K562 (cell line): ENCODE data around the gene MARS1. TPM values are rescaled to one million over a fixed set of nuclear protein-coding genes. Genes with fewer than 3 reads are reported as not detected.
A peak's percentile ranks its signal among the peaks of the same experiment; 100 is the strongest.

Source experiments
- ARID1B ChIP-seq: fragments of 450-650 bp; IDR thresholded peaks from 2 replicates; pipeline ENCODE4 v1.6.1; 2016; ENCODE audit warnings: antibody characterized with exemption, mild to moderate bottlenecking, inconsistent platforms
- CREB1 ChIP-seq, 2 experiments: sonication (generic) in 1 of 2; formaldehyde crosslinking in 1 of 2; IDR thresholded peaks; 2 replicates each; pipeline versions ENCODE4 v1.6.1 to v1.8.0; 2012 to 2022; ENCODE audit warnings: inconsistent platforms in 1 of 2, mild to moderate bottlenecking in 1 of 2, missing genetic modification reagents in 1 of 2, moderate library complexity in 1 of 2
- HCFC1 ChIP-seq: IDR thresholded peaks from 2 replicates; pipeline ENCODE4 v1.6.1; 2012; ENCODE audit warnings: low read depth, low read length, improper control_type of control experiment
- HDGF ChIP-seq: fragments of 450-650 bp; IDR thresholded peaks from 2 replicates; pipeline ENCODE4 v1.6.1; 2016
- KAT7 ChIP-seq: sonication (generic); formaldehyde crosslinking; IDR thresholded peaks from 2 replicates; pipeline ENCODE4 v1.8.0; 2022; ENCODE audit warnings: missing genetic modification reagents, mild to moderate bottlenecking, borderline replicate concordance
- MAZ ChIP-seq, 2 experiments: fragments of 450-650 bp in 1 of 2; sonication (generic) in 1 of 2; formaldehyde crosslinking; IDR thresholded peaks in 1 of 2; conservative IDR thresholded peaks in 1 of 2; 2 replicates each; pipeline versions ENCODE4 v1.4.0 to v1.5.0; 2020; ENCODE audit warnings: mild to moderate bottlenecking in 1 of 2, missing genetic modification reagents in 1 of 2
- MTF1 ChIP-seq: fragments of 250-450 bp; sonication (Bioruptor Pico); IDR thresholded peaks from 2 replicates; pipeline ENCODE4 v1.9.0; 2021; ENCODE audit warnings: moderate library complexity, mild to moderate bottlenecking, inconsistent platforms, borderline replicate concordance
- MYBL2 ChIP-seq, 2 experiments: fragments of 450-650 bp in 1 of 2; sonication (generic) in 1 of 2; formaldehyde crosslinking in 1 of 2; IDR thresholded peaks; 2 replicates each; pipeline versions ENCODE4 v1.6.1 to v1.8.1; 2017 to 2022; ENCODE audit warnings: borderline replicate concordance in 1 of 2, inconsistent platforms in 1 of 2, low read depth in 1 of 2, mild to moderate bottlenecking in 1 of 2, missing genetic modification reagents in 1 of 2, moderate library complexity in 1 of 2
- MYC ChIP-seq, 2 experiments: fragments of 250-450 bp in 1 of 2; sonication (Bioruptor Pico) in 1 of 2; IDR thresholded peaks; 2 replicates each; pipeline versions ENCODE4 v1.5.1 to v1.6.1; 2012 to 2021; ENCODE audit warnings: low read depth in 2 of 2, borderline replicate concordance in 1 of 2, improper control_type of control experiment in 1 of 2, low read length in 1 of 2, mild to moderate bottlenecking in 1 of 2, moderate library complexity in 1 of 2
- NFATC3 ChIP-seq: fragments of 450-650 bp; IDR thresholded peaks from 2 replicates; pipeline ENCODE4 v1.6.1; 2017; ENCODE audit warnings: mild to moderate bottlenecking
- PHF20 ChIP-seq: fragments of 450-650 bp; IDR thresholded peaks from 2 replicates; pipeline ENCODE4 v1.6.1; 2018; ENCODE audit not compliant: partially characterized antibody
- PHF21A ChIP-seq: fragments of 450-650 bp; IDR thresholded peaks from 2 replicates; pipeline ENCODE4 v1.6.1; 2017; ENCODE audit warnings: low read depth, borderline replicate concordance
- POLR2AphosphoS2 ChIP-seq: IDR thresholded peaks from 2 replicates; pipeline ENCODE4 v1.6.1; 2012; ENCODE audit warnings: low read length, improper control_type of control experiment
- PRDM10 ChIP-seq: fragments of 450-650 bp; IDR thresholded peaks from 2 replicates; pipeline ENCODE4 v1.6.1; 2018; ENCODE audit not compliant: partially characterized antibody
- RBM15 ChIP-seq: fragments of 200-400 bp; formaldehyde crosslinking; IDR thresholded peaks from 2 replicates; pipeline ENCODE4 v1.6.1; 2018; ENCODE audit warnings: mild to moderate bottlenecking, low read length, moderate library complexity; ENCODE audit not compliant: insufficient read depth
- RBM25 ChIP-seq: fragments of 200-400 bp; formaldehyde crosslinking; IDR thresholded peaks from 2 replicates; pipeline ENCODE4 v1.6.1; 2018; ENCODE audit warnings: low read length, low read depth, moderate library complexity; ENCODE audit not compliant: severe bottlenecking
- SMARCA4 ChIP-seq: fragments of 450-650 bp; IDR thresholded peaks from 2 replicates; pipeline ENCODE4 v1.6.1; 2016
- SOX6 ChIP-seq: fragments of 450-650 bp; IDR thresholded peaks from 2 replicates; pipeline ENCODE4 v1.6.1; 2014; ENCODE audit warnings: mild to moderate bottlenecking
- TOE1 ChIP-seq, 2 experiments: fragments of 450-650 bp in 1 of 2; sonication (generic) in 1 of 2; formaldehyde crosslinking in 1 of 2; IDR thresholded peaks; 2 replicates each; pipeline versions ENCODE4 v1.7.1 to v1.8.0; 2016 to 2022; ENCODE audit warnings: borderline replicate concordance in 2 of 2, mild to moderate bottlenecking in 2 of 2, antibody characterized with exemption in 1 of 2, inconsistent platforms in 1 of 2, low read depth in 1 of 2, missing genetic modification reagents in 1 of 2, moderate library complexity in 1 of 2
- ZNF280A ChIP-seq: fragments of 450-650 bp; IDR thresholded peaks from 2 replicates; pipeline ENCODE4 v1.6.1; 2018; ENCODE audit warnings: mild to moderate bottlenecking, low read depth; ENCODE audit not compliant: partially characterized antibody
- ZNF41 ChIP-seq: fragments of 250-450 bp; sonication (Bioruptor Pico); conservative IDR thresholded peaks from 2 replicates; pipeline ENCODE4 v1.4.0; 2020; ENCODE audit warnings: mild to moderate bottlenecking
- ZNF699 ChIP-seq: fragments of 250-450 bp; sonication (Bioruptor Pico); IDR thresholded peaks from 2 replicates; pipeline ENCODE4 v1.8.0; 2021; ENCODE audit warnings: mild to moderate bottlenecking, moderate library complexity; ENCODE audit not compliant: insufficient replicate concordance
- polyA plus RNA-seq, 8 experiments: library from polyadenylated mRNA; depleted of rRNA in 4 of 8; stranded (reverse) in 5 of 8; unstranded in 3 of 8; fragments of >200 nt; fragmentation: Nextera tagmentation in 2 of 8; fragmentation: Illumina TruSeq in 1 of 8; extraction: Ambion mirVana in 2 of 8; extraction: Trizol in 1 of 8; gene quantifications; 2 replicates each; pipeline versions ENCODE4 v1.2.1 to v1.2.3, GENCODE V29; 2011 to 2014; ENCODE audit warnings: inconsistent platforms in 1 of 8, missing spikeins in 1 of 8
- total RNA-seq, 7 experiments: library from RNA; depleted of rRNA in 6 of 7; stranded (reverse); fragments of >200 nt in 6 of 7; fragmentation: Illumina TruSeq in 2 of 7; extraction: Trizol in 2 of 7; gene quantifications; 2 replicates each; pipeline versions ENCODE4 v1.2.1 to v1.2.3, GENCODE V29; 2011 to 2021; ENCODE audit warnings: low replicate concordance in 1 of 7

The MARS1 gene
- total and polyA plus RNA-seq, 9 of the 15 experiments (the other 6 are each of a cell fraction or from before 2014, with no cell fraction given) = 117 to 382 (median 220) TPM

DNA sequence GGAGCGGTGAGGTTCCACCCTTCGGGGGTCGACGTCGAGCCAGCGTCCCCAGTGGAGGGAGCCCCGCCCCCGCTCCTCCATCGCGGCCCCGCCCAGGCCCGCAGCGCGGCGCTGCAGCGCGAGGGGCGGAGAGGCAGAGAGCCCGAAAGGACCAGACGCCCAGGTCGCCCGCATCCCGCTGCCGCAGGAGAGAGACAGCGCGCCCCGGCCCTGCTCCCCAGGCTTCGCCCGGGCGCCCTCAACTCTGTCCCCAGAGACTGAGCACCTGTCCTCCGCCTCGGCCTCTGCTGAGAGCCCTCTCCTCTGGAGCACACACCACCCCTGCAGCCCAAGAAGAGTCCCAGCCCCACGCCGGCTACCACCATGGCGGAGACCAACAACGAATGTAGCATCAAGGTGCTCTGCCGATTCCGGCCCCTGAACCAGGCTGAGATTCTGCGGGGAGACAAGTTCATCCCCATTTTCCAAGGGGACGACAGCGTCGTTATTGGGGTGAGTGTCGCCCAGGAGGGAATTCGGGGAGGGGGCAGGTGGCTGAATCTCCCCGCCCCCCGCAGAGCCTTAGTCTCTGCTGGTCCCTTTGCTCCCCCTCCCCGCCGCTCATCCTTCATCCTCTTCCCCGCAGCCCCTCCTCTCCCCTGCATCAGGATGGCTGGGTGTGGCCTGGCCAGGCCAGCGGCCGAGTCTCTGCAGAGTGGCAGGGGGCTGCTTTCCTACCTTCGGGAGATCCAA lies 62.2 kb downstream of the MARS1 start, which contains the start of gene KIF5A (continued):
- TF ChIP-seq MAZ (CRISPR knock-in tag; conservative IDR thresholded peaks at IDR 0.05 in 1 of 2, IDR thresholded peaks at IDR 0.05 in 1 of 2) = peak; percentile 78 to 98
- TF ChIP-seq RBM15 = no peak
- TF ChIP-seq MTF1 (CRISPR knock-in tag) = no peak
- TF ChIP-seq NFATC3 = no peak
- no peak for TF ChIP-seq HDGF
- TF ChIP-seq SOX6 = no peak
- no peak for TF ChIP-seq POLR2AphosphoS2
- no peak for TF ChIP-seq RBM25
- peak; percentile 17 for TF ChIP-seq PRDM10
- TF ChIP-seq ZNF280A = no peak
- TF ChIP-seq ARID1B = no peak
- no peak for TF ChIP-seq MYBL2 (IDR thresholded peaks at IDR 0.05; ENCODE audit: low read depth)
- no peak for TF ChIP-seq MYBL2 (CRISPR knock-in tag; IDR thresholded peaks at IDR 0.05; ENCODE audit: borderline replicate concordance)
- peak; percentile 58; the same call in 1 of the 2 replicates for TF ChIP-seq SMARCA4
- no peak for TF ChIP-seq ZNF699 (CRISPR knock-in tag)
- TF ChIP-seq MYC (IDR thresholded peaks at IDR 0.05; ENCODE audit: low read depth, low read length) = peak; percentile 18; the same call in 1 of the 2 replicates
- TF ChIP-seq MYC (CRISPR knock-in tag; IDR thresholded peaks at IDR 0.05; ENCODE audit: borderline replicate concordance, low read depth) = no peak
- TF ChIP-seq PHF20 = peak; percentile 46
- peak; percentile 30; the same call in 1 of the 2 replicates for TF ChIP-seq KAT7 (CRISPR knock-in tag)
- TF ChIP-seq HCFC1 = no peak
- TF ChIP-seq TOE1 (IDR thresholded peaks at IDR 0.05; ENCODE audit: borderline replicate concordance) = no peak
- TF ChIP-seq TOE1 (CRISPR knock-in tag; IDR thresholded peaks at IDR 0.05; ENCODE audit: borderline replicate concordance, low read depth) = no peak
- TF ChIP-seq PHF21A = no peak
- TF ChIP-seq CREB1 (IDR thresholded peaks at IDR 0.05) = no peak
- no peak for TF ChIP-seq CREB1 (CRISPR knock-in tag; IDR thresholded peaks at IDR 0.05)
- TF ChIP-seq ZNF41 = no peak
